Stimulated activated effector memory CD8-positive, alpha-beta T cell treated with anti-CD3 and anti-CD28 coated beads, Interleukin-12 subunit alpha, Interleukin-12 subunit beta, amount 100 ng/mL, for 72 hours (primary cell): Measurements from ENCODE around the gene FSCN2.
"Not testable (repeated sequence)": the region's sequence is repeated elsewhere in the genome, so short reads cannot be mapped to it uniquely, and the experiment has no call there.

Experiments
- ATAC-seq: fragments of 150-1000 bp; cut with Tn5 transposase; 2 replicates; pipeline ENCODE4 v1.10.0; 2021
- DNase-seq, 2 donors: peaks; one replicate each; pipeline ENCODE4 v3.0.0; 2021 to 2022; ENCODE audit warnings: low spot score in 2 of 2
- H3K27ac Mint-ChIP-seq: one replicate; pipeline ENCODE4 v1.8.0; 2022; ENCODE audit warnings: mild to moderate bottlenecking, mixed read lengths
- H3K36me3 Mint-ChIP-seq: one replicate; pipeline ENCODE4 v1.8.0; 2022; ENCODE audit warnings: mild to moderate bottlenecking, mixed read lengths
- H3K4me1 Mint-ChIP-seq: one replicate; pipeline ENCODE4 v1.8.0; 2022; ENCODE audit warnings: mixed read lengths
- H3K4me3 Mint-ChIP-seq: one replicate; pipeline ENCODE4 v1.8.0; 2022; ENCODE audit warnings: mild to moderate bottlenecking, mixed read lengths
- H3K9me3 Mint-ChIP-seq: one replicate; pipeline ENCODE4 v1.8.0; 2022; ENCODE audit warnings: mixed read lengths

The FSCN2 gene

GRCh38 chr17:81524865-81525159 lies 3.4 kb upstream of the FSCN2 start:
- no peaks in the 10 kb centered on the region for H3K36me3 Mint-ChIP-seq
- DNase-seq (no peak), ATAC-seq (no peak)
- H3K4me1 Mint-ChIP-seq = no peaks in the 10 kb centered on the region
- H3K9me3 Mint-ChIP-seq = no peaks in the 10 kb centered on the region
- no peak overlapping the region for H3K4me3 Mint-ChIP-seq
- no peak overlapping the region for H3K27ac Mint-ChIP-seq

GRCh38 chr17:81526662-81527571 lies 1.3 kb upstream of the FSCN2 start:
- ATAC-seq (no peak), DNase-seq (no peak)
- Mint-ChIP-seq H3K9me3 (no peaks in the 10 kb centered on the region), H3K4me1 (no peaks in the 10 kb centered on the region), H3K36me3 (no peaks in the 10 kb centered on the region), H3K4me3 (no peak overlapping the region), H3K27ac (no peak overlapping the region)

GRCh38 chr17:81528384-81528650 lies 140 bp downstream of the FSCN2 start:
- no peaks in the 10 kb centered on the region for H3K36me3 Mint-ChIP-seq
- no peak overlapping the region for H3K27ac Mint-ChIP-seq
- no peak for ATAC-seq
- no peaks in the 10 kb centered on the region for H3K4me1 Mint-ChIP-seq
- H3K9me3 Mint-ChIP-seq = no peaks in the 10 kb centered on the region
- no peak for DNase-seq
- no peak overlapping the region for H3K4me3 Mint-ChIP-seq

GRCh38 chr17:81528651-81529436 lies 667 bp downstream of the FSCN2 start:
- no peaks in the 10 kb centered on the region for H3K4me1 Mint-ChIP-seq
- no peaks in the 10 kb centered on the region for H3K36me3 Mint-ChIP-seq
- DNase-seq (no peak), ATAC-seq (no peak)
- no peak overlapping the region for H3K27ac Mint-ChIP-seq
- no peak overlapping the region for H3K4me3 Mint-ChIP-seq
- H3K9me3 Mint-ChIP-seq = no peaks in the 10 kb centered on the region

GRCh38 chr17:81529437-81529803 lies 1.2 kb downstream of the FSCN2 start:
- H3K4me1 Mint-ChIP-seq = no peaks in the 10 kb centered on the region
- no peaks in the 10 kb centered on the region for H3K36me3 Mint-ChIP-seq
- H3K4me3 Mint-ChIP-seq = no peak overlapping the region
- ATAC-seq (no peak), DNase-seq (no peak)
- H3K9me3 Mint-ChIP-seq = no peaks in the 10 kb centered on the region
- H3K27ac Mint-ChIP-seq = no peak overlapping the region

GRCh38 chr17:81531013-81531412 lies 2.8 kb downstream of the FSCN2 start:
- H3K9me3 Mint-ChIP-seq, H3K27ac Mint-ChIP-seq, H3K4me1 Mint-ChIP-seq, ATAC-seq, H3K4me3 Mint-ChIP-seq, H3K36me3 Mint-ChIP-seq, DNase-seq: not testable (repeated sequence)

- not testable (repeated sequence) for H3K4me1 Mint-ChIP-seq, DNase-seq, H3K9me3 Mint-ChIP-seq, ATAC-seq, H3K36me3 Mint-ChIP-seq, H3K4me3 Mint-ChIP-seq, H3K27ac Mint-ChIP-seq
Observed at GRCh38 chr17:81531998-81532404, 3.8 kb downstream of the FSCN2 start.

GRCh38 chr17:81532490-81533287 lies 4.5 kb downstream of the FSCN2 start:
- Mint-ChIP-seq H3K4me3 (no peak overlapping the region), H3K9me3 (no peaks in the 10 kb centered on the region), H3K36me3 (peaks cover 7% of the 10 kb centered on the region), H3K4me1 (peaks cover 5% of the 10 kb centered on the region), H3K27ac (no peak overlapping the region)
- ATAC-seq (no peak), DNase-seq (no peak)

GRCh38 chr17:81533339-81534141 lies 5.4 kb downstream of the FSCN2 start:
- ATAC-seq (no peak), DNase-seq (no peak)
- no peak overlapping the region for H3K4me3 Mint-ChIP-seq
- peaks cover 16% of the 10 kb centered on the region for H3K36me3 Mint-ChIP-seq
- no peaks in the 10 kb centered on the region for H3K9me3 Mint-ChIP-seq
- H3K4me1 Mint-ChIP-seq = peaks cover 11% of the 10 kb centered on the region
- no peak overlapping the region for H3K27ac Mint-ChIP-seq

GRCh38 chr17:81534157-81535006 lies 6.2 kb downstream of the FSCN2 start:
- H3K4me1 Mint-ChIP-seq = peaks cover 11% of the 10 kb centered on the region
- ATAC-seq (no peak), DNase-seq (no peak)
- no peaks in the 10 kb centered on the region for H3K9me3 Mint-ChIP-seq
- H3K4me3 Mint-ChIP-seq = no peak overlapping the region
- peaks cover 22% of the 10 kb centered on the region for H3K36me3 Mint-ChIP-seq
- no peak overlapping the region for H3K27ac Mint-ChIP-seq

- Mint-ChIP-seq H3K4me1 (peaks cover 11% of the 10 kb centered on the region), H3K9me3 (no peaks in the 10 kb centered on the region), H3K4me3 (no peak overlapping the region), H3K27ac (no peak overlapping the region), H3K36me3 (peaks cover 22% of the 10 kb centered on the region)
- DNase-seq (no peak), ATAC-seq (no peak)
Observed at GRCh38 chr17:81535007-81535328, 6.8 kb downstream of the FSCN2 start.

- DNase-seq = no peak
- Mint-ChIP-seq H3K36me3 (peaks cover 22% of the 10 kb centered on the region), H3K4me1 (peaks cover 11% of the 10 kb centered on the region), H3K27ac (no peak overlapping the region), H3K9me3 (no peaks in the 10 kb centered on the region), H3K4me3 (no peak overlapping the region)
- ATAC-seq = no peak
Observed at GRCh38 chr17:81535480-81536298, 7.5 kb downstream of the FSCN2 start.

- Mint-ChIP-seq H3K36me3 (peaks cover 30% of the 10 kb centered on the region), H3K4me3 (no peak overlapping the region), H3K4me1 (peaks cover 11% of the 10 kb centered on the region), H3K9me3 (no peaks in the 10 kb centered on the region), H3K27ac (no peak overlapping the region)
- DNase-seq (no peak), ATAC-seq (no peak)
Observed at GRCh38 chr17:81536299-81537290, 8.4 kb downstream of the FSCN2 start.
